Measurements from ENCODE around the gene METAP1D. TPM values are rescaled to one million over a fixed set of nuclear protein-coding genes. Genes with fewer than 3 reads are reported as not detected.
"Not testable (repeated sequence)": the region's sequence is repeated elsewhere in the genome, so short reads cannot be mapped to it uniquely, and the experiment has no call there.

The METAP1D gene
- total RNA-seq, 1 donor from 2014 or later: 2.5 TPM

DNA sequence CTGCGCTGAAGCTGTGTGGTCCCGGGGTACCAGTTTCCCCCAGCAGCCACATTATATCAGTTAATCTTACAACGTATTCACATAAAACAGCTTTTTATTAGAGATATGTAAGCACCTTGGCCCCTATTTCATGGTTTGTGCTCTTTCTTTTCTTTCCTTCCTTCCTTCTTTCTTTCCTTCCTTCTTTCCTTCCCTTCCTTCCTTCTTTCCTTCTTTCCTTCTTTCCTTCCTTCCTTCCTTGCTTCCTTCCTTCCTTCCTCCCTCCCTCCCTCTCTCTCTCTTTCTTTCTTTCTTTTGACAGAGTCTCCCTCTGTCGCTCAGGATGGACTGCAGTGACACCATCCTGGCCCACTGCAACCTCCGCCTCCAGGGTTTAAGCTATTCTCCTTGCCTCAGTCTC lies 3.7 kb upstream of the METAP1D start:
- no peak for DNase-seq (ENCODE audit: extremely low read depth, low read depth, low spot score)

DNA sequence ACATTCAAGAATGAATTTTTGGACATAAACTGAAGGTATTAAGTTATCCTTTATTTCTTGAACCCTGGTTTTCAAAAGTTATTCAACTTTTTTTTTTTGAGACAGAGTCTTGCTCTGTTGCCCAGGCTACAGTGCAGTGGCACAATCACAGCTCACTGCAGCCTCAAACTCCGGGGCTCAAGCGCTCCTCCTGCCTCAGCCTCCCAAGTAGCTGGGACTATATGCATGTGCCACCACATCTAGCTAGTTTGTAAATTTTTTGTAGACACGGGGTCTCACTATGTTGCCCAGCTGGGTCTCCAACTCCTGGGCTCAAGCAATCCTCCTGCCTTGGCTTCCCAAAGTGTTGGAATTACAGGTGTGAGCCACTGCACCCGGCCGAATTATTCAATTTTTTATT lies 2.7 kb upstream of the METAP1D start:
- DNase-seq (ENCODE audit: extremely low read depth, low read depth, low spot score): not testable (repeated sequence)

GRCh38 chr2:171999161-171999560 lies 592 bp upstream of the METAP1D start:
- DNase-seq (ENCODE audit: extremely low read depth, low read depth, low spot score): no peak

DNA sequence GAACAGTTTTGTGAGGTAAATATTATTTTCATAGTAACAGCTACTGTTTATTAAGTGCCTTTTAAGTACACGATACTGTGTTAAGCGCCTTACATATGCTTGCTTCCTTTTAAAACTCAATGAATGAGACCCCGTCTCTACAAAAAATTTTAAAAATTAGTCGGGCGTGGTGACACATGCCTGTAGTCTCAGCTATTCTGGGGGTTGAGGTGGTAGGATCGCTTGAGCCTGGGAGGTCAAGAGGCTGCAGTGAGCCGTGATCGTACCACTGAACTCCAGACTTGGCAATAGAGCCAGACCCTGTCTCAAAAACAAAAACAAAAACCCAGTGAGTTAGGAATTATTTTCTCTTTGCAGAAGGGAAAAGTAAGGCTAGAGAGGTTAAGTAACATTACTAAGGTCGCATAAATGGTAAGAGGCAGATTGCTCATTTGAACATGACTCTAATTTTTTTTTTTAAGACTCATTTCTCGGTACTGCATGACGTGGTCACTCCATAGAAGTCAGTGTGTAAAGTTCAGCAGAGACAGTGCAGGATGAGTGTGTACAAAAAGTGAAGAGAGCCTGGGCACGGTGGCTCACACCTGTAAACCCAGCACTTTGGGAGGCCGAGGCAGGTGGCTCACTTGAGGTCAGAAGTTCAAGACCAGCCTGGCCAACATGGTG lies 1.1 kb downstream of the METAP1D start:
- DNase-seq (ENCODE audit: extremely low read depth, low read depth, low spot score): no peak

DNA sequence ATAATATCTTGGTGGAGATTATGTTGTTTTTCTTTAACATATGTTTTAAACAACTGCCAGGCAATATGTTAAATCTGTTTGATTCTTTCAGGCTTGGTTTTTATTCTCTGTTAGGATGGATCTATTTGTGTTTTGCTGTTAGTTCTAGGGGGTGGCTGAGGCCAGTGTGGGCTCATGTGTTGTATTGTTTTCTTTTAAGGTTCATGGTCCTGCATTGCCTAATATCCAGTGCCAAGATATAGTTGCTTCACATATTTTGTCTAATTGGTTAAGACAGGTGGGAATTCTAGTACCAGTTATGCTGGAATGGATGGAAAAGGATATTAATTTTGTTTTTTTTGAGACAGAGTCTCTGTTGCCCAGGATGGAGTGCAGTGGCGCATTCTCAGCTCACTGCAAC lies 7.6 kb downstream of the METAP1D start:
- no peak for DNase-seq (ENCODE audit: extremely low read depth, low read depth, low spot score)

DNA sequence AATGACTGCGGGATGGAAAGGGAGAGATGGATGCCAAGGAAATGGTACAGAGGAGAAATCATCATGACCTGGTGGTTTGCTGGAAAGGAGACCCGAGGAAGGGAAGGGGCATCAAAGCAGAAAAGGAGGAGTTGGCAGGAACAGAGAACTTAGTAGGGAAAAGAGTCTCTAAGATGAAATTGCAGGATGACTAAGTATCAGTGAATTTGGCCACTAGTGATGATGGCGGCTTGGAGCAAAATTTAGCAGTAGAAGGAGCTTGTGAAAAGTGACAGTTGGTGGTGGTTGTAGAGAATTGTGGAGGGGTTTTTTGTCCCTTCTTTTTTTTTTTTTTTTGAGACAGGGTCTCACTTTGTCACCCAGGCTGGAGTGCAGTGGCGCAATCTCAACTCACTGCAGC lies 10.1 kb downstream of the METAP1D start:
- no peak for DNase-seq (ENCODE audit: extremely low read depth, low read depth, low spot score)

DNA sequence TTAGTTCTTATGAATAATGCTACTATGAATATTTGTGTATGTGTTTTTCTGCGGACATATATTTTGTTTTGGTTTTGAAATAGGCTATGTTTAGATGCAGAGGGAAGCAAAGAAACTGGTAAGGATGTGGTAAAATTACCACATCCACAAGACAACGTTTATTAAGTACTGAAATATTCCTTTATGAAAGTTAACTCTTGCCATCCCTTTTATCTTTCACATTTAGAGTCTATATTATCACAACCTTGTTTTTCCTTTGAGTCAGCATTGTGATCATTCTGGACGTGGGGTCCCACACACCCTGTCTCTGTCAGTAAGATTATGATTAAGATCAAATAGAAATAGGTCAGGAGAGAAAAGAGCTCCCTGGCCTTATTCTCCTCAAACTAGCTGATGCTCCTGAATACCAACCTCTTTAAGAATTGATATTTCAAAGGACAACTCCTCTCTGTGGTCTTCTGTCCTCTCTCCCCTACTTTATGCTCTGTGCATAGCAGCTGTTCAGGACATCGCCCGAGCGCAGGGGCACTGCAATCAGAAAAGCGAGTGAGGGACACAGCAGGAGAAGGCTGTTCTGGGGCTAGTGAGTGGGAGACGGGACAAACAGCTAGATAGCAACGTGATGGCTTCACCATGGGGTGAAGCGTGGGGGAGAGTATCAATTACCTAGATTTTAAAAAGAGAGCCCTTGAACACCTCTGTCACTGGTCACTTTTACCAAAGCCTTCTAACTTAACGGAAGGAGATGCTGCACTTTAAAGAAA lies 12.2 kb downstream of the METAP1D start:
- DNase-seq (ENCODE audit: extremely low read depth, low read depth, low spot score): no peak

DNA sequence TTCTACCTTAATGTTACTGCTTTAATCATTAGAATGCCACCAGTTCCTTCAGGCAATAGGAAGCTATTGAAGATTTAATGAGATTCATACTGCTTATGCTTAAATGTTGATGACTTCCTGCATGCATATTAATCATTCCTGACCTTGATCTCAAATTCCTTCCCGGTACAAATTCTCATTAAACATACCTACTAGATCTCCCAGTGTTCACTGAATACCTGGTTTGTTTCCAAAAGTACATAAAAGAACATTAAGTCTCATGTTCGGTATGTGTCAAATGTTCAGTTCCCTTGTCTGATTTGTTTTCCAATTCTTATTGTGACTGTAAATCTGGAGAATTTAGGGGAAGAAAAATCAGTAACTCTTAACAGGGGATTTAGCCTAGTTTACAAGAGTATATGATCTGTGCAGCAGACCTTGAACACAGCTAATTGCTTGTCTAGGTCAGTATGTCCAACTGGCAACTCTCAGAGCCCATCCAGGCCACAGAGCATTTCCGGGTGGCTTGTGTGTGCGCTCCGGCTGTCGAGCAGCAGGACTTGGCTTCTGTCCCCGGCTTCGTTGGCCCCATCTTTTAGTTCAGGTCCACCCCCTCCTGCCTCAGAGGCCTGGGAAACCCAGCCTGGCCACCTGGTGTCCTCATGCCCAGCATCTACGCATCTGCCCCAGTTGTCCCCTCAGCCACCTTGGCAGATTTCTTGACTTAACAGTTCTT lies 13.1 kb downstream of the METAP1D start:
- DNase-seq (ENCODE audit: extremely low read depth, low read depth, low spot score): no peak

- no peak for DNase-seq (ENCODE audit: extremely low read depth, low read depth, low spot score)
These were observed 13.6 kb downstream of the METAP1D start for GRCh38 chr2:172013396-172013795.

DNA sequence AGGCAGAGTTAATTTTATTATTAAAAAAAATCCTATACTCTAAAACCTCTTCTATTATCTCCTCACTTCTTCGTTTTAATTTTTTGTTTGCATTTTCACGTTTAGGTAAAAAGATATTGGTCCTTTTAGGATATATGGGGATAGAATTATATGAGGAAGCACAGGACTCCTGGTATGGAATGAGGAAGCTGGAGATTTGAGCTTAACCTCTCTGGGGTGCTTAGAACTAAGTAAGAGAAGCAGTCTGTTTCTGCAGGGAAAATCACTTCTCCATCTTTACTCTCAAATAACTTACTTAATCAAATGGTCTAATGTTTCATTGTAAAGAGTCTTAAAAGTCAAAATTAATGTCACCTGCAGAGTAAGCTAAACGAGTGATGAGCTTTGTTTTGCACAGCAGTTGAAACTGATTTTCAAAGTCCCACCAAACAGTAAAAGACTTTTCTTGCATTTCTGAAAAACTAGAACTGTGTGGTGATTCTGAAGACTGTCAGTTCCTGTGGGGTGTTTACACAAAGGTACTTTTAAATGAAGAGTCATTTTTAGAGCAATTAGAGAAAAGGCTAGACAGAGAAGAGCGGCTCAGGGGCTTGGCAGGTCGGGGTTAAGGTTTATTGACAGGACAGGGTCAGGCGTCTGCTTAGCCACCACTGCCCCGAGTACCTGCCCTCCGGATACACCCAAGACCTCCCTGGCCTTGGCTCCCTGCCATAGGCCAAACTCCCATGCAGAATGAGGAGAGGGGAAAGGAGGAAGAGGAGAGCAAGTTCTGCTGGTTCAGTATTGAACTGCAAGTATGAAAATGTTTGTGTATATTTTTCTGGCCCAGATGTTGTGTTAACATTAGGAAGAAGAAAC lies 21.6 kb downstream of the METAP1D start:
- DNase-seq (ENCODE audit: extremely low read depth, low read depth, low spot score): no peak

DNA sequence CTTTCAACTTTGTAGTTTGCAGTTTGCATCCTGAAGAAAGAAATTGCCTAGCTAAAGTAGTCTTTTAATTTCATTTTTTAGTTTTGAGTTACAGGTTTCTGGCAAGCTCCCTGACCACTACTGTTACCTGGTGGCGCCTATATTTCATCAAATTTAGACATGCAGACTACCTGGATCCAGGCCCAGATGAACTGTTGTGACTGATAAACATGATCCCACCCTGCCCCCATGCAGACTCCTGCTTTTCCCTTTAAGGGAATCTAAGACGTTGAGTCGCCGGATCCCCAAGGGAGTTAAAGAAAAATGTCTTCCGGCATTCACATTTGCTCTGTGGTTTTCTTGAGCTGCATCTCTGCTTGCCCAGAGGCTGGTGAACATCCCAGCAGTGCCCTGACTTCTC lies 22.2 kb downstream of the METAP1D start:
- no peak for DNase-seq (ENCODE audit: extremely low read depth, low read depth, low spot score)

DNA sequence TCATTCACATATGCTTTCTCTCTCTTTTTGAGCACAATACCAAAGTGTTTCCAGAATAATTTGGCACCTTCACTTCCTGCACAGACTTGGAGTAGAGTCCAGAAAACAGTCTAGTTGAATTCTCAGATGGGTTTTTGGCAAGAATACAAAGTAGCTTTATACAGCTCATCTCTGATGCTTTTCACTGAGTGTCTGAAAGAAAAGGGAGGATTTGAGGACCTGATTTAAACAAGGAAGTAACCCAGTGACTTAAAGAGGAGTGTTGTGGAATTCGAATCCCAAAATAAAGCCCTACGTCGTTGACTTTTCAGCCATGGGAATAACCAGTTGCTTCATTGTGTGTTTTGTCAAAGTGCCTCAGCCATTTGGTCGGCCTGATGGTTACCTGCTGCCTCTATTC lies 31.8 kb downstream of the METAP1D start:
- DNase-seq (ENCODE audit: extremely low read depth, low read depth, low spot score): no peak

DNA sequence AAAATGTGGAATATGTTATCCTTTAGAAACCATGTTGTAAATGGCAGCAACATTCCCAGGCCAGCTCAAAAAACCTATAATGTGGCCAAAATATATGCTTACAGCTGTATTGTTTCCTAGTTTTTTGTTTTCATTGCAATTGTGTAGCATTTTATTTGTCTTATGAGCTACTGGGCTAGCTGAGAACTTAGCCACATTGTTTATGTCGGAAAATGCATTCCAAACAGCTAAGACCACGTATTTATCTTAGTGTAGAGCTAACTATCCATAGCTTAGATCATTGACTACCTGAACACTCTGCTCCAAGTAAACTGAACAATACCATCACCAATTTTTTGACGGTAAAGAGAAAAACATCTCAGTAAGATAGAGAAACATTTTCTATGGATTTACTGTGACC lies 38.4 kb downstream of the METAP1D start:
- no peak for DNase-seq (ENCODE audit: extremely low read depth, low read depth, low spot score)

GRCh38 chr2:172038604-172039003 lies 38.9 kb downstream of the METAP1D start:
- DNase-seq (ENCODE audit: extremely low read depth, low read depth, low spot score): no peak

- DNase-seq (ENCODE audit: extremely low read depth, low read depth, low spot score): no peak
These were observed 39.4 kb downstream of the METAP1D start for GRCh38 chr2:172039011-172039704.

DNA sequence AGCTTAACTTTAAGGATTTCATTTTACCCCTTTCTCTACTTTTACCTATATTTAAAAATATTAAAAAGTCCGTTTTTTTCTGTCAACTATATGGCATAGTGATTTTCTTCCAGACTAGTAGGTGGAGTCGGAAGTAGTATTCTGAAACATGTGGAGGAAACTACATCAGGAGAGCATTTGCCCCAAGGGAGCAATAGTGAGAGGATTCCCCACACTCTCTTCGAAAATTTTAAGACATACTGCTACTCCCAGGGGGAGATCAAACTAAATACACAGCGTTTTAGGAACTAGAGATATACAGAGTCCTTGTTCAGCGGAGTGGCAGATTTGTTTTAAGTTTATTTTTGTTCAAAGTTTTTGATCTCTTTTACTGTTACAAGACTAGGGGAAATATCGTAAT lies 40.6 kb downstream of the METAP1D start:
- DNase-seq (ENCODE audit: extremely low read depth, low read depth, low spot score): no peak

GRCh38 chr2:172046080-172046678 lies 46.4 kb downstream of the METAP1D start:
- no peak for DNase-seq (ENCODE audit: extremely low read depth, low read depth, low spot score)

GRCh38 chr2:172046866-172047565 lies 47.3 kb downstream of the METAP1D start:
- DNase-seq (ENCODE audit: extremely low read depth, low read depth, low spot score): no peak

Measured in glomerular endothelial cell (primary cell).